Measurements from ENCODE around the gene KIAA1191.

KIAA1191 gene

GRCh38 chr5:176389135-176390123, 27.9 kb upstream of the KIAA1191 start:
- DNase-seq (ENCODE audit: low read depth): no peak

DNA sequence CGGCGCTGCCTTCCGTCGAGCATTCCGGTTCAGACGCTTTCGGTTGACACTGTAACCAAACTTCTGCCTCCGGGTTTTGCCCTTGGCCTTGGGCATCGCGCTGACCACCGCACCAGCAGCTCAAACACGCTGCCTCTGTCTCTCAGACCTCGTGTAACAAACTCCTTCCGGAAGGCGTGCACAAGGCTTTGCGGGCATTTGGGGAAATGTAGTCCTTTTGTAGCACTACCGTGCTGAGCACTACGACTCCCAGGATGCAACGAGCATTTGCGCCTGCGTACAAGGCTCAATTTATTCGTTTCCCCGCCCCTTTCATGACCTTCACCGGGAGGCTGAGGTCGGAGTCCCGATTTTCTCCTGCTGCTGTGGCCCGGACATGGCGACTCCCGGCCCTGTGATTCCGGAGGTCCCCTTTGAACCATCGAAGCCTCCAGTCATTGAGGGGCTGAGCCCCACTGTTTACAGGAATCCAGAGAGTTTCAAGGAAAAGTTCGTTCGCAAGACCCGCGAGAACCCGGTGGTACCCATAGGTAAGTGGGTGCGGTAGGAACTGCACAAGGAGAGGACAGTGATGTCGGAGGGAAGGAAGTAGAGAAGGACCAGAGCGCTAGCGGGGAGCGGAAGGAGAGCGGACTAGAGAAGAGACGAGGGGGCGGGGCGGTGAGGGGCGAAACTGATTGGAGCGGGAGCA, 27.0 kb upstream of the KIAA1191 start, which contains the start of the genes HIGD2A and NOP16:
HIGD2A (plus strand) TSS at position 308 of the 691 bp plus-strand sequence; CDS start at position 377, 69 bp downstream.
NOP16 (minus strand) TSS at position 155 of the 691 bp plus-strand sequence; CDS start at position 96, 59 bp downstream.
- peak; percentile 98 for DNase-seq (ENCODE audit: low read depth)

- no peak for DNase-seq (ENCODE audit: low read depth)
Observed at GRCh38 chr5:176388003-176388443, 26.5 kb upstream of the KIAA1191 start.

- DNase-seq (ENCODE audit: low read depth): no peak
Observed at GRCh38 chr5:176387384-176387925, 25.9 kb upstream of the KIAA1191 start.

DNA sequence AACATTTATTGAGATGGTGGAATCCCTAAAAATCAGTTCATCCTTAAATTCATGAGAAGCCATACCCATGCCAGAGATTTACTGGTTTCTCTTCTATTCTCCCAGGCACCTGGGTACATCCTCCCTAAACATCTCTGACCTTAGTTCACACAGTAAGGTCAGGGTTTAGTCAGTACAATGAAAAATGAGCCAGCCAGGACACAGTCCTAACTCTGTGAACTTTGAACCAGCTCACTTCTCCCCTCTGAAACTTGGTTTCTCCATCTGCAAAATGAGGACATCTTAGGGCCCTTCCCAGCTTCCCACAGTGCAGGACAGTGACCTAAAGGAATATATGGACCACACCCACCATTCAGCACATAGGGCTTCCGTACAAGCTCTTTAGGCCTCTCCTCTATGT, 24.9 kb upstream of the KIAA1191 start:
- DNase-seq (ENCODE audit: low read depth): no peak

GRCh38 chr5:176384991-176385390, 23.4 kb upstream of the KIAA1191 start:
- no peak for DNase-seq (ENCODE audit: low read depth)

DNA sequence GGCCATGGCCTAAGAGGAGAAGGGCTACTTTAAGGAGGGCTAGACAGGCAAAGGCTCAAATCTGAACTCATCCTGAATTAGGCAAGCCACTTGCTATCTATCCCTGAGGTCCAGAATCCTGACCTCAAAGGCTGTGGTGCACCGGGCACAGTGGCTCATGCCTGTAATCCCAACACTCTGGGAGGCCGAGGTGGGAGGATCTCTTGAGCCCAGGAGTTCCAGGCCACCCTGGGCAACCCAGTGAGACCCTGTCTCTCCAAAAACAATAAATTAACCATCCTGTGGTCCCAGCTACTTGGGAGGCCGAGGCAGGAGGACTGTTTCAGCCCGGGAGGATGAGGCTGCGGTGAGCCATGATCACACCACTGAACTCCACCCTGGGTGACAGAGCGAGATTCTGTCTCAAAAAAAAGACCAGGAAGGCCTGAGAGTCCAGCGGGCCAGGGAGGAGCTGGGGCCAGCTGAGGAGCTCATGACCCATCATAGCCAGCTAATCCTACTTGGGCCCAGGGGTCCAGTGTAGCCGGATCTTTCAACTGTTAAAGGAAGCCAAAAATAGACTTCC, 22.9 kb upstream of the KIAA1191 start:
- DNase-seq (ENCODE audit: low read depth): no peak

GRCh38 chr5:176383961-176384360, 22.4 kb upstream of the KIAA1191 start:
- no peak for DNase-seq (ENCODE audit: low read depth)

DNA sequence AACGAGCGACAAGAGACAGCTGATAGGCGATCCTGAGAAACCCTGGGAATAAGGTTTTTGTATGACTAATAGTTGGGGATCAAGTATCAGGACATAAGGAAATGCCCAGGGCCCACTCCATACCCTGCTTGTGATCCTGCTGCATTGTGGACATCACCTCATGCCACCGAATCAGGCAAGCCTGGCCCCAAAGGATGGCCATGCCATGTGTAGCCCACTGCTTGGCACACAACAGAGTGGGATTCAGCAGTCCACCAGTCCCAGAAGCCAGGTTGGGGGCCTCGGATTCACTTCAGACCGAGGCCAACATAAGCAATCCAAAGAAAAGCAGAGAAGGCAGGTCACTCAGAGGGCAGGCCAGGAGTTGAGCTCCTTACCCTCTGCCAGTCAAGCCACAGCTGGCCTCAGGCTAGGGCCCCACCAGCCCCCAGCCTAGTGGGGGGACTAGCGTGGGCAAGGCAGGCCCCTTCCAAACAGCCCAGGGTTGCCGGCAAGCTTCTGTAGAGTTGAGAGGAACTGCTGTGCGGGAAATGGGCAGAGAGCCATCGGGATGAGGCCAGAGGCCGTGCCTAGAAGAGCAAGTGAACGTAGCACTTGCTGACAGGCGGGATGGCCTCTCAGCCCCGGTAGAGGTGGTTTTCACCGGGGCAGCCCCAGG, 21.8 kb upstream of the KIAA1191 start:
- DNase-seq (ENCODE audit: low read depth): no peak

GRCh38 chr5:176382721-176383120, 21.2 kb upstream of the KIAA1191 start:
- DNase-seq (ENCODE audit: low read depth): no peak

GRCh38 chr5:176381979-176382378, 20.4 kb upstream of the KIAA1191 start:
- no peak for DNase-seq (ENCODE audit: low read depth)

DNA sequence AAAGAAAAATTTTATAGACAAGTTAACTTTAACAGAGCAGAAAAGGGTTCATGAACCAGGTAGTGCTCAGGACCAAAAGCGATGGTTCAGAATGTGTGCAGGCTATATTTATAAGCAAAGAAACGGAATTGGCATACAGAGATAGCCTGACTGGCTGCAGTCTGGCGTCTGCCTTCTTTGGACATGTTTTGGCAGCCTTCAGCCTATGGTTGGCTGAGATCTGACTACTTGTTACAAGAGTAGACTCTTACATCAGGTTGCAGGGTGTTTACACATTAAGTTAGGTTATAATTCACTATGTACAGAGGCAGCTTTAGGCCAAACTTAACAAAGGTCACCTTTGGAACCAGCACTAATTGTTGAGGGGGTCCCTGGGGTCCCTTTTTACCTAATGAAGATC, 19.9 kb upstream of the KIAA1191 start:
- no peak for DNase-seq (ENCODE audit: low read depth)

DNA sequence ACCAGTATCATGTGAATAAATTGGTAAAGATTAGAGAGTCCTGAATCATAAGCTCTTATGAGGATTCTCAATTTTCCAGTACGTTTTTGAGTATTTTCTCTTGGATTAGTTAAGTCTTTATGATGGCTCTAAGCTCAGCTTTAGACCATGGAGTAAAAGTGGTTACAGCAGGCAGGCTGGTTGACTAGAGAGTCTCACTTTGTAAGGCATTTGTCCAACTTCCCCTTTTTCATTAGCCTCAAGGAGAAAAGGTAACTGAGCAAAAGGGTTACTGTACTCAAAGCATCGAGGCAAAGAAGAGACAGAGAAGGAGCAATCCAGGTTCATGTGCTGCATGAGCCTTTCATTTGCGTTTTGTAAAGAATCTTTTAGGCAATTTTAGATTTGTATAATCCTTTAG, 18.3 kb upstream of the KIAA1191 start:
- no peak for DNase-seq (ENCODE audit: low read depth)

GRCh38 chr5:176373100-176373818, 11.7 kb upstream of the KIAA1191 start:
- DNase-seq (ENCODE audit: low read depth): no peak

- DNase-seq (ENCODE audit: low read depth): no peak
Observed at GRCh38 chr5:176371621-176372539, 10.3 kb upstream of the KIAA1191 start.

DNA sequence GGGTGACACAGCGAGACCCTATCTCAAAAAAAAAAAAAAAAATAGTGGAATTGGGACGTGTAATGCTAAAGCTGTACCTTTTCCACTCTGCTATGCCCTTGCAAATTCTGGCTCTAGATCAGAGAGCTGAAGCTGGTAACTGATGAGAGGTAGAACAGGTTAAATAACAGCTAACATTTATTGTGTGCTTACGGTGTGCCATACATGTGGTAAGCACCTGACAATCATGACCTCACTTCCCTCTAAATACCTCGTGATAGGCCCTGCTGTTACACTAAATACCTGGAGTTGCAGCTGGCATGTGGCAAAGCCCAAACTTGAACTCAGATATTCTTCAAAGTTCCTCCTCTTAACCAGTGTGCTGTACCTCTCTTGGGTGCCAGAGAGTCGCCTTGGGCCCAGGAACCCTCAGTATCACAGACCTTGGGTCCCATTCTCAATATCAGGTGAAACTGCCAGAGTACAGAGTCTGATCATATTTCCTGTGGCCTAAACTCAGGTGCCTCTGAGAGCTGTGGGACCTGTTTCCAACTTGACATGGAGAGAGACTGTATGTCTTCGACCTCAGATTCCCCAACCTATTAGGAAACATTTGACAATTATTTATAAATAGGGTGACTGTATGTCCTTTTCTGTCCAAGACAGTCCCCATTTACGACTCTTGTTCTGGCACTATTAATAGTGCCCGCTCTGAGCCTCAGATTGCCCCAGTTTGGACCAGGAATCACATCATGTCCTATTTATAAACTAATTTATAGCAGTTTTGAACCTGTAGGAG, 8.6 kb upstream of the KIAA1191 start:
- DNase-seq (ENCODE audit: low read depth): no peak

GRCh38 chr5:176368726-176369125, 7.2 kb upstream of the KIAA1191 start:
- no peak for DNase-seq (ENCODE audit: low read depth)

DNA sequence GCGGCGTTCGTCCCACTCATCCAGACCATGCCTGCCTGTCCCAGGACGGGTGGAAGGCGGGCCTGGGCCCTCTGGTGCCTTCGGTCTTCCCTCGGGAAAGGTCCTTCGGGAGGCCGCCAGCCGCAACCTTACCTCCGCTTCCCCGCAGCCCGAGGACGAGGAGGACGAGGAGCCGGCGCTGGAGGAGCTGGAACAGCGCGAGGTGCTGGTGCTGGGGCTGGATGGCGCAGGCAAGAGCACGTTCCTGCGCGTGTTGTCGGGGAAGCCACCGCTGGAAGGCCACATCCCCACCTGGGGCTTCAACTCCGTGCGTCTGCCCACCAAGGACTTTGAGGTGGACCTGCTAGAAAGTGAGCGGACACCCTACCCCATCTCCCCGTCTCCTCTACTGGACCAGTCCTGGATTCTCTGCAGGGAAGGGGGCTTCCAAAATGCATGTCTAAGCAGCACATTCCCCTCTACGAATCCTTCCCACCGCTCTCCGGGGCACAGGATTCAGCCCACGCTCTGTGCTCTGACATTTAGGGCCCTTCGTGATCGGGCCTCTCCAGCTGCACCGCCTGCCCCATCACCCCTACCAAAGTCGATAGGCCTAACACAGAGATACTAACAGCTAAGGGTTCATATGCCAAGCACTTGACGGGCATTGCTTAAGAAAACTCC, 4.8 kb upstream of the KIAA1191 start:
- DNase-seq (ENCODE audit: low read depth): no peak

All from GM04504 (cell line).